Measurements from ENCODE around the gene NKAIN2. TPM values are rescaled to one million over a fixed set of nuclear protein-coding genes. Genes with fewer than 3 reads are reported as not detected.
A peak's percentile ranks its signal among the peaks of the same experiment; 100 is the strongest.

The NKAIN2 gene
- total and polyA plus RNA-seq, 4 donors: 16.3 to 67.0 (median 49.9) TPM

DNA sequence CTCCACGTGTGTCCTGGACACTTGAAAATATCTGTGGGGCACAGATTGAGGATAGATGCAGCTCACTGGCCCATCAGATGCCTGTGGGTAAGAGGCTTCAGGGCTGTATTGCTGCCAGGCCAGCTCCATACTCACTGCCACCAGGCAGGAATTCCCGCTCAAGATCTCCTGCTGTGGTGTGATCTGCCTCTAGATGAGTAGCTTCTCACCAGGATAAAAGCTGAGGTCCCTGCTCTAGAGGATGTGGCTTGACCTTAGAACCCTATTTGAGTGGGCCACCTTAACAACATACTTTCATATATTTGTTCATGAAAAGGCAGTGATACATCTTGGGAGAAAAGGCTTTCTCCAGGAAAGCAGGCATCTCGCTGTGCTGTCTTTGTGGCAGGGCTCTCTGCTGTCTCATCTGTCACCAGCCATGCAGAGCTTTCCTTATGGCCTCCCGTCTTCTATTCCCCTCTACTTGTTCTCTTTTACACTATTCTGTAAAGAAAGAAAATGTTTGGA is 992.9 kb downstream of the NKAIN2 start:
- Histone ChIP-seq H3K27ac (ENCODE audit: low read depth, low read length) (no peak overlapping the region), H3K4me1 (ENCODE audit: control insufficient read depth, insufficient read depth, low read length) (no peaks in the 10 kb centered on the region), H3K4me3 (ENCODE audit: low read depth, low read length) (no peak overlapping the region), H3K9me3 (ENCODE audit: control insufficient read depth, insufficient read depth, low read length) (no peaks in the 10 kb centered on the region), H3K36me3 (ENCODE audit: control insufficient read depth, insufficient read depth, low read length) (no peaks in the 10 kb centered on the region), H3K27me3 (ENCODE audit: control insufficient read depth, insufficient read depth, low read length) (no peaks in the 10 kb centered on the region)
- no CpG with 5 or more reads among the region's 4 CpGs for WGBS (ENCODE audit: insufficient coverage)
- peak in 1 of 6 donors; percentile 50 for DNase-seq (ENCODE audit: low read depth in 4 of 6, low spot score in 6 of 6)

DNA sequence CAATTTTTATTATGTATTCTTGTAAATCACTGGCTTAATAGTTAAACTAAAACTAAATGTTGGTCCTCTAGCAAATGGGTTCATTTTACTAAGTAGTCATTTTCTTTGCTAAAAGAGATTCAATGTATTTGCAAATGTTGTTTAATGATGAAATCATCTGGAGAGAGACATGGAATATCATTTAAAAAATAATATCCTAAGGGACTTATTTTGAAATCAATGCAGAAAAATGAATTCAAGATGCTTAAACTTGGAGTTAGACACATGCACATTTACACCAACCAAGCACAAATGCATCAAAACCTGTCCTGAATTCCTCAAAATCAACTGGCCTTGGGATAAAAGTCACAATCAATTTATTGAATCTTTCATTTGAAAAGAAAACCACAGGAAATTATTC is 993.6 kb downstream of the NKAIN2 start:
- Histone ChIP-seq H3K9me3 (ENCODE audit: control insufficient read depth, insufficient read depth, low read length) (no peaks in the 10 kb centered on the region), H3K27me3 (ENCODE audit: control insufficient read depth, insufficient read depth, low read length) (no peaks in the 10 kb centered on the region), H3K4me1 (ENCODE audit: control insufficient read depth, insufficient read depth, low read length) (no peaks in the 10 kb centered on the region), H3K4me3 (ENCODE audit: low read depth, low read length) (no peak overlapping the region), H3K27ac (ENCODE audit: low read depth, low read length) (no peak overlapping the region), H3K36me3 (ENCODE audit: control insufficient read depth, insufficient read depth, low read length) (no peaks in the 10 kb centered on the region)
- DNase-seq (ENCODE audit: low read depth in 4 of 6, low spot score in 6 of 6): no peak

DNA sequence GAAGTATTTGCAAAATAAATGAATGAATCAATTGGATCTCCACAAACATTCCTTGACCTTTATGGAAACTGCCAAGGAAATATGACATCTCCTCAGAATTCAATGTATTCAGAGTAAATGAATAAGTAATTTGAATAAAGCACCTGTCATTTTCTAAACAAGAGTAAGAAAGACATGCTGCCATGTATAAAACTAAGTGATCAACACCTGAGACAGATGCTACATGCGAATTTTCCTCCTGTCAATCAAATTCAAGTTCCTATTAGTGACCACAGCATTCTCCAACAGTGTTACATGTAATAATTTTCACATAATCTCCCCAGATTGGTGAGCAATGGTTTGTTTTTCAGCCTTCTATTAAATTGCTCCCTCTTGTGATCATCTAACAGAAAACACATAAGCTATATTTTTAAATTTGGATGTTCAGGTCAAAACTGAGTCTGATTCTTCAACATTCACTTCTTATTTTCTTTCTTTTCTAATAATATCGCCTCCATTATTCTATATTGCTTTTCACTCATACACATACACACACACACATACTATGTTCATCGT is 995.4 kb downstream of the NKAIN2 start:
- H3K9me3 ChIP-seq (ENCODE audit: control insufficient read depth, insufficient read depth, low read length): no peaks in the 10 kb centered on the region
- DNase-seq (ENCODE audit: low read depth in 4 of 6, low spot score in 6 of 6): peak in 1 of 6 donors; percentile 40
- no peak overlapping the region for H3K4me3 ChIP-seq (ENCODE audit: low read depth, low read length)
- WGBS (ENCODE audit: insufficient coverage): 100% methylated on average over 1 of the region's 3 CpGs
- H3K4me1 ChIP-seq (ENCODE audit: control insufficient read depth, insufficient read depth, low read length): no peaks in the 10 kb centered on the region
- H3K27ac ChIP-seq (ENCODE audit: low read depth, low read length): no peak overlapping the region
- H3K36me3 ChIP-seq (ENCODE audit: control insufficient read depth, insufficient read depth, low read length): no peaks in the 10 kb centered on the region
- H3K27me3 ChIP-seq (ENCODE audit: control insufficient read depth, insufficient read depth, low read length): no peaks in the 10 kb centered on the region

DNA sequence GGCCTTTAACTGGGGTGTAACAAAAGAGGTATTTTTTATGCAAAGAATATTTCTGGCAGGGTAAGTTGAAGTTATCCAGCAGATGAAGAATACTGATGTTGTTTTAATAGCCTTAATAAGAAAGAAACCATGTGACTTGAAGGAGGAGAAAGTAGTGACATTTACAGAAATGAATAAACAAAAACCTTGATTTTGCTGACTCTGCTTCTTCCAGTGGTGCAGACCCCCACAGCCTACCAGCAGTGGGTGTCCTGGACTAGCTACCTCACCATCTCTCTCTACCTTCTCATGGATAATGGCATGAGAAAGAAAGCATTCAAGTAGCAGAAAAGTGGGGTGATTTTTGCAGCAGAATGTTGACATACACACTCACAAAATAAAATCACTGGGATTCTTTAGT is 996.0 kb downstream of the NKAIN2 start:
- H3K4me1 ChIP-seq (ENCODE audit: control insufficient read depth, insufficient read depth, low read length): no peaks in the 10 kb centered on the region
- H3K27ac ChIP-seq (ENCODE audit: low read depth, low read length): no peak overlapping the region
- H3K4me3 ChIP-seq (ENCODE audit: low read depth, low read length): no peak overlapping the region
- no peak for DNase-seq (ENCODE audit: low read depth in 4 of 6, low spot score in 6 of 6)
- no peaks in the 10 kb centered on the region for H3K36me3 ChIP-seq (ENCODE audit: control insufficient read depth, insufficient read depth, low read length)
- H3K27me3 ChIP-seq (ENCODE audit: control insufficient read depth, insufficient read depth, low read length): no peaks in the 10 kb centered on the region
- H3K9me3 ChIP-seq (ENCODE audit: control insufficient read depth, insufficient read depth, low read length): no peaks in the 10 kb centered on the region

DNA sequence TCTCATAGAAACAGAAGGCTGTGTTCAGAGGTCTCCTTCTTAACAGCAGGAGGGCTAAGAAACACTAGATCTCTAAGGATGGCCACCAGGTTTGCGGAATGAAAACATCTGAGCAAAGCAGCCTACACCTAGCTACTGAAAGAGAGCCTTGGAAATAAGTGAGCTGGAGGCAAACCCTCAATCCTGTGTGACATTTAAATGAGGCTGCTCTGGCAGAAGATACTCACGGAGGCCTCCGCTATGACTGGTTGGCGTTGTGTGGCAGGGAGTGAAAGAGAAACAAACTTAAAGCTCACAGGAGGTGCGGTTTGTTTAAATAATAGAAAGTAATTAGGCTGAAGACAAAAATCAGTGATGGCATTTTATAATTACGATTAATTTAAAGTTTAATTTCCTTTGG is 996.6 kb downstream of the NKAIN2 start:
- Histone ChIP-seq H3K36me3 (ENCODE audit: control insufficient read depth, insufficient read depth, low read length) (no peaks in the 10 kb centered on the region), H3K4me1 (ENCODE audit: control insufficient read depth, insufficient read depth, low read length) (no peaks in the 10 kb centered on the region), H3K27me3 (ENCODE audit: control insufficient read depth, insufficient read depth, low read length) (no peaks in the 10 kb centered on the region), H3K4me3 (ENCODE audit: low read depth, low read length) (no peak overlapping the region), H3K27ac (ENCODE audit: low read depth, low read length) (no peak overlapping the region), H3K9me3 (ENCODE audit: control insufficient read depth, insufficient read depth, low read length) (no peaks in the 10 kb centered on the region)
- no peak for DNase-seq (ENCODE audit: low read depth in 4 of 6, low spot score in 6 of 6)
- 57% methylated on average over 5 of the region's 6 CpGs for WGBS (ENCODE audit: insufficient coverage)

DNA sequence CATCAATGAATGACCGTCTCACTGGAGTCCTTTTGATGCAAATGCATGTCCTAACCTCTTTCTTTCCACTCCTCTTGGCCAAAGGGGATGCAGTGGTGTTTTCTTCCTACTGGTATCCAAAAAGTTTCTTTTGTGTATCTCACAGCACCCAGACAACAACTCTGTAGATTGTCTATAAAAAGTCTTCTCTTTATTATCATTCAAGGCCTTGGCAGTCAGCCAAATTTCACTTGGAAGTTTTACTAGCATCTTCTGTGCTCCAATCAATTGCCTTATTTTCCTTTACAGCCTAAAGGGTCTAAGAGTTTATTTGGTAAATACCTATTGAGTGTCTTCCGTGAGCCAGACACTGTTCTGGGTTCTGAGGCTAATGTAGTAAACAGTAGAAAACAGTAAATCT is 1008.4 kb downstream of the NKAIN2 start:
- peak in 2 of 6 donors; percentile 50 to 56 for DNase-seq (ENCODE audit: low read depth in 4 of 6, low spot score in 6 of 6)
- Histone ChIP-seq H3K27ac (ENCODE audit: low read depth, low read length) (no peak overlapping the region), H3K4me3 (ENCODE audit: low read depth, low read length) (no peak overlapping the region), H3K27me3 (ENCODE audit: control insufficient read depth, insufficient read depth, low read length) (no peaks in the 10 kb centered on the region), H3K36me3 (ENCODE audit: control insufficient read depth, insufficient read depth, low read length) (no peaks in the 10 kb centered on the region), H3K9me3 (ENCODE audit: control insufficient read depth, insufficient read depth, low read length) (no peaks in the 10 kb centered on the region), H3K4me1 (ENCODE audit: control insufficient read depth, insufficient read depth, low read length) (no peaks in the 10 kb centered on the region)
- no CpG with 5 or more reads among the region's 2 CpGs for WGBS (ENCODE audit: insufficient coverage)

DNA sequence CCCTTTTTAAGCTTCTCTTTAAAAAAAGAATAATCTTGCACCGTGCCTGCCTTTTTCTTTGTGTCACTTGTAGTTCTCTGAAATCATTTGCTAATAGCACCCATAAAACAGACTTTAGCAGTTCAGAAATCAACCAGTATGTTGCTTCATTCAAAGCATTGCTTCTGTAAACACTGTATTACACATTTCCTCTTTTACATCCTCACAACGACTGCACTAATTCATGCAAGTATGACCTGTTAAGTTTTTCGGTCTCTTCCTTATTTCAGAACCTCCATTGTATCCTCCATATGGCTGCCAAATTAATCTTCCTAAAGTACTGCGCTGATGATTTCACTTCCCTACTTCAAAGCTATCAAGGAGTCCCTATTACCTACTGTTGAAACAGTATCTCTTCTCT is 1015.7 kb downstream of the NKAIN2 start:
- Histone ChIP-seq H3K4me3 (ENCODE audit: low read depth, low read length) (no peak overlapping the region), H3K27me3 (ENCODE audit: control insufficient read depth, insufficient read depth, low read length) (no peaks in the 10 kb centered on the region), H3K27ac (ENCODE audit: low read depth, low read length) (no peak overlapping the region), H3K4me1 (ENCODE audit: control insufficient read depth, insufficient read depth, low read length) (no peaks in the 10 kb centered on the region), H3K36me3 (ENCODE audit: control insufficient read depth, insufficient read depth, low read length) (no peaks in the 10 kb centered on the region), H3K9me3 (ENCODE audit: control insufficient read depth, insufficient read depth, low read length) (no peaks in the 10 kb centered on the region)
- WGBS (ENCODE audit: insufficient coverage): 85% methylated on average over 3 of the region's 4 CpGs
- DNase-seq (ENCODE audit: low read depth in 4 of 6, low spot score in 6 of 6): no peak

DNA sequence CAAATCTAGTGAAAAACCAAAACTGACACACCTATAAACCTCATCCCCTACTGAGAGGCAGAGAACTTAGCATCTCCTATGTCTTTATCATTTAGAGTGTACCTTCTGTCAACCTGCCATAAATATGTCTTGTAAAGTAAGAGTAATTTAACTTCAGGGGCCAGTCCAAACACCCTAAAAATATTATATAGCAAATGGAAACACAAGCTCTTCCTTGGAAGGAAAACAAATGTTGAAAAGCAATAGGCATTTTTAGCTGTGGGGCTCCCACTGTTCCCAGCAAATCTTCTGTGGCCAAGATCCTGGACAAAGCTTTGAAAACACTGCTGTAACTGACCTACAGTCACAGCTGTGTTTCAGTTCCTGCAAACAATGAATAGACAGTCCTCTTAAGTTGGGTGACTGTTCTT is 1018.5 kb downstream of the NKAIN2 start:
- Histone ChIP-seq H3K27ac (ENCODE audit: low read depth, low read length) (no peak overlapping the region), H3K27me3 (ENCODE audit: control insufficient read depth, insufficient read depth, low read length) (no peaks in the 10 kb centered on the region), H3K9me3 (ENCODE audit: control insufficient read depth, insufficient read depth, low read length) (no peaks in the 10 kb centered on the region), H3K4me3 (ENCODE audit: low read depth, low read length) (no peak overlapping the region), H3K36me3 (ENCODE audit: control insufficient read depth, insufficient read depth, low read length) (no peaks in the 10 kb centered on the region), H3K4me1 (ENCODE audit: control insufficient read depth, insufficient read depth, low read length) (no peaks in the 10 kb centered on the region)
- peak in 1 of 6 donors; percentile 35 for DNase-seq (ENCODE audit: low read depth in 4 of 6, low spot score in 6 of 6)

DNA sequence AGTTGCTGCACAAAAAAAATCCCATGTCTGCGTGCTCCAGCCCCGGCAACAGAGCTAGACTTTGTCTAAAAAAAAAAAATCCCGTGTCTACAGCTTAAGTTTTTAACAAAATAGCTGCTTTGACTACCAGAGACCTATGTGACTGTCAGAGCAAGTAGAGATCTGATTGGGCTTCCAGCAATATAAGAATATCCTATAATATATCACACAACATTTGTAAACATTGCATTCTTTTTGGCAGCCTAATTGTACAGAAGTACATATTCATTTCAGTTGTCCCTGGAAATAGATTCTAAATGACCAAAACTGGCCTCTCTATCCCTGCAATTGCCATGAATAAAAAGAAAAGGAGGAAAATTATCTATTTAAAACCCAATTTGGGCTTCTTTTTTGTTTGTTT is 1019.1 kb downstream of the NKAIN2 start:
- no CpG with 5 or more reads among the region's 3 CpGs for WGBS (ENCODE audit: insufficient coverage)
- Histone ChIP-seq H3K27me3 (ENCODE audit: control insufficient read depth, insufficient read depth, low read length) (no peaks in the 10 kb centered on the region), H3K36me3 (ENCODE audit: control insufficient read depth, insufficient read depth, low read length) (no peaks in the 10 kb centered on the region), H3K4me1 (ENCODE audit: control insufficient read depth, insufficient read depth, low read length) (no peaks in the 10 kb centered on the region), H3K9me3 (ENCODE audit: control insufficient read depth, insufficient read depth, low read length) (no peaks in the 10 kb centered on the region), H3K27ac (ENCODE audit: low read depth, low read length) (no peak overlapping the region), H3K4me3 (ENCODE audit: low read depth, low read length) (no peak overlapping the region)
- DNase-seq (ENCODE audit: low read depth in 4 of 6, low spot score in 6 of 6): no peak

DNA sequence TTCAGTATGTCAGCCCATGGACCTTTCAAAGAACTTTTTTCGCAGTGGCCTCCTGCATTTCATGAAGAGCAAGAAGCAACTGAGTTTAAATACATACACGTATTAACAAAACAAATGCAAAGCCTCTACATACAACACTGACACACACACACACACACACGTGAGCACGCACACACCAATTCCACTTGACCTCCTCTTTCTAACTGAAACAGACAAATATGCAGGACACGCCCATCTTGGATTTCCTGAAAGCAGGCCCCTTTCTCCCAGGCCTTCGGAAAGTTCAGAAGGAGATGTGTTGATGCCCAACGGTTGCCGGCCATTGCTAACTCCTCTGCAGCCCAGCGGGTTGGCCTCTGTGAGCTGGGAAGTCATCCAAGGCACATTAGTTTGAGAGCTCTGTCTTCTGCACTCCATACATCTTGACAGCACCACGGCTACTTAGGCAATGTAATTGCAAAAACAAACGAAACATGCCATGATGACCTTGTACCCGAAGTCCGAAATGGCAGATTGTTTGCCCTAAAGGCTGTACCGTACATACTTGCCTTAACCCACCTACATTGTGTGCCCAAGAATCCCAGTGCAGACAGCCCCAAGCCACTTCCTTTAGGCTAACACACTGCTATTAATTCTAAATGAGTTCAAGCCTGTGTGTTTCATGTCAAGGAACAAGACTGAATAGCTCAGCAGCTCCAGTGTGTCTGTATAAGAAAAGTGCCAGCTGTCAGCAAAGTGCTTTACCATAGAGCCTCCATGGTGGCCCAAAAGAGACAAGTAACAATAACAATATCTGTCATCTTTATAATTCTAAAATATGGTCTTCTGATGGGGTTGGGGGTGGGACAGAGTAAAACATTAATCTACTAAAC is 1019.8 kb downstream of the NKAIN2 start:
- Histone ChIP-seq H3K27ac (ENCODE audit: low read depth, low read length) (no peak overlapping the region), H3K9me3 (ENCODE audit: control insufficient read depth, insufficient read depth, low read length) (no peaks in the 10 kb centered on the region), H3K4me1 (ENCODE audit: control insufficient read depth, insufficient read depth, low read length) (no peaks in the 10 kb centered on the region), H3K27me3 (ENCODE audit: control insufficient read depth, insufficient read depth, low read length) (no peaks in the 10 kb centered on the region), H3K36me3 (ENCODE audit: control insufficient read depth, insufficient read depth, low read length) (no peaks in the 10 kb centered on the region), H3K4me3 (ENCODE audit: low read depth, low read length) (no peak overlapping the region)
- DNase-seq (ENCODE audit: low read depth in 4 of 6, low spot score in 6 of 6): peak in 2 of 6 donors; percentile 37 to 41
- 69% methylated on average over 14 of the region's 14 CpGs for WGBS (ENCODE audit: insufficient coverage)

Data from spinal cord (tissue), 10 donors.